ENCODE measurements around the gene HOXA6. TPM values are rescaled to one million over a fixed set of nuclear protein-coding genes. Genes with fewer than 3 reads are reported as not detected.

HOXA6 gene
- total RNA-seq, 1 experiment from 2014 or later, result not detected

- H3K4me3 Mint-ChIP-seq, result no peak overlapping the region
- H3K27me3 Mint-ChIP-seq (ENCODE audit: low read depth), result peaks cover 97% of the 10 kb centered on the region
These were observed 15.4 kb downstream of the HOXA6 start for GRCh38 chr7:27132214-27132613.

More at GRCh38 chr7:27132214-27132613, 15.4 kb downstream of the HOXA6 start:
- no CpG with 5 or more reads among the region's 2 CpGs for WGBS (ENCODE audit: extremely low coverage, insufficient read length, low lambda C conversion rate)
- H4K20me1 ChIP-seq (ENCODE audit: control insufficient read depth, insufficient read depth, insufficient read length), result peaks cover 3% of the 10 kb centered on the region
- H3K27me3 ChIP-seq (ENCODE audit: insufficient read depth, low read length), result peaks cover 95% of the 10 kb centered on the region
- no peak overlapping the region for H4K8ac ChIP-seq (replicated peaks; ENCODE audit: insufficient read length, low read depth, low read length)
- DNase-seq, result no peak
- H3T11ph ChIP-seq (ENCODE audit: low read length), result no peak overlapping the region
- TF ChIP-seq CTCF (conservative IDR thresholded peaks at IDR 0.05), result no peak
- H2AK5ac ChIP-seq (ENCODE audit: insufficient read length, low read length), result no peak overlapping the region
- Mint-ChIP-seq H3K4me1 (no peaks in the 10 kb centered on the region), H3K36me3 (ENCODE audit: insufficient read depth in 1 of 3, low read depth in 3 of 3) (no peaks in the 10 kb centered on the region; a peak in 1 of 7 replicates), H3K27ac (no peak overlapping the region), H3K9me3 (peaks cover 0 to 7% of the 10 kb centered on the region in 2 experiments; a peak in 2 of 5 replicates)
- no peaks in the 10 kb centered on the region for H3K23me2 ChIP-seq (ENCODE audit: insufficient read length, low read depth, low read length, poor library complexity, severe bottlenecking)
- no peak overlapping the region for H3K9ac ChIP-seq (ENCODE audit: extremely low read depth, insufficient read length, low read length)
- no peak overlapping the region for H3K27ac ChIP-seq (ENCODE audit: insufficient read length, low read depth, low read length)
- H3K79me2 ChIP-seq (ENCODE audit: insufficient read depth, low read length), result no peaks in the 10 kb centered on the region
- H3K23ac ChIP-seq (ENCODE audit: insufficient read length, low read depth, low read length), result no peak overlapping the region
- no peak overlapping the region for H4K91ac ChIP-seq (ENCODE audit: insufficient read length, low read depth, low read length)
- no peaks in the 10 kb centered on the region for H3K4me1 ChIP-seq (ENCODE audit: insufficient read depth, low read length)
- H3K14ac ChIP-seq (ENCODE audit: insufficient read depth, low read length), result no peak overlapping the region
- H3K9me3 ChIP-seq (ENCODE audit: control insufficient read depth, low read depth, low read length), result no peaks in the 10 kb centered on the region
- H3K56ac ChIP-seq (ENCODE audit: insufficient read length, low read depth, low read length), result no peak overlapping the region
- no peak overlapping the region for H2AFZ ChIP-seq (ENCODE audit: low read length)
- H3K18ac ChIP-seq (ENCODE audit: insufficient read length, low read depth, low read length), result no peak overlapping the region
- H3K4me2 ChIP-seq (ENCODE audit: insufficient read depth, insufficient read length, low read length), result no peak overlapping the region
- H2BK12ac ChIP-seq (ENCODE audit: insufficient read length, low read depth, low read length), result no peak overlapping the region
- no peaks in the 10 kb centered on the region for H3K79me1 ChIP-seq (ENCODE audit: insufficient read depth, low read depth, low read length, poor library complexity, severe bottlenecking)
- no peak overlapping the region for H4K5ac ChIP-seq (ENCODE audit: insufficient read length, low read depth, low read length)
- H2BK15ac ChIP-seq (ENCODE audit: low read depth, low read length), result no peak overlapping the region
- H2BK120ac ChIP-seq (ENCODE audit: low read depth, low read length, poor library complexity, severe bottlenecking), result no peak overlapping the region
- H2BK20ac ChIP-seq (ENCODE audit: low read depth, low read length, poor library complexity, severe bottlenecking), result no peak overlapping the region
- no peak overlapping the region for H3K4ac ChIP-seq (ENCODE audit: low read depth, low read length)
- no peak overlapping the region for H2BK5ac ChIP-seq (ENCODE audit: insufficient read length, low read length)

All from H9 (cell line).